ENCODE results near the gene MSI2.

MSI2 gene

GRCh38 chr17:57401556-57402488 lies 145.5 kb downstream of the MSI2 start:
- FAIRE-seq: no peak

- no peak for FAIRE-seq
Observed at GRCh38 chr17:57402681-57403180, 146.4 kb downstream of the MSI2 start.

GRCh38 chr17:57403236-57403635 lies 146.9 kb downstream of the MSI2 start:
- FAIRE-seq: no peak

GRCh38 chr17:57404073-57404472 lies 147.8 kb downstream of the MSI2 start:
- FAIRE-seq: no peak

GRCh38 chr17:57404795-57405490 lies 148.6 kb downstream of the MSI2 start:
- FAIRE-seq: no peak

GRCh38 chr17:57405491-57406072 lies 149.3 kb downstream of the MSI2 start:
- no peak for FAIRE-seq

GRCh38 chr17:57406131-57406980 lies 150.0 kb downstream of the MSI2 start:
- no peak for FAIRE-seq

GRCh38 chr17:57406981-57407286 lies 150.6 kb downstream of the MSI2 start:
- no peak for FAIRE-seq

- FAIRE-seq: no peak
Observed at GRCh38 chr17:57407287-57408070, 151.2 kb downstream of the MSI2 start.

GRCh38 chr17:57408071-57408811 lies 151.9 kb downstream of the MSI2 start:
- FAIRE-seq: no peak

GRCh38 chr17:57410169-57410568 lies 153.8 kb downstream of the MSI2 start:
- no peak for FAIRE-seq

- FAIRE-seq: no peak
Observed at GRCh38 chr17:57412520-57413096, 156.3 kb downstream of the MSI2 start.

- no peak for FAIRE-seq
Observed at GRCh38 chr17:57413848-57414651, 157.7 kb downstream of the MSI2 start.

- no peak for FAIRE-seq
Observed at GRCh38 chr17:57415751-57416207, 159.5 kb downstream of the MSI2 start.

- no peak for FAIRE-seq
Observed at GRCh38 chr17:57416369-57416768, 160.0 kb downstream of the MSI2 start.

GRCh38 chr17:57417956-57418355 lies 161.6 kb downstream of the MSI2 start:
- FAIRE-seq: no peak

GRCh38 chr17:57418463-57419246 lies 162.3 kb downstream of the MSI2 start:
- FAIRE-seq: no peak

GRCh38 chr17:57419940-57420550 lies 163.7 kb downstream of the MSI2 start:
- FAIRE-seq: no peak
